Loucy (cell line): ENCODE measurements around the gene UBTFL1.
"Not testable (repeated sequence)": the region's sequence is repeated elsewhere in the genome, so short reads cannot be mapped to it uniquely, and the experiment has no call there.

Source experiments
- CTCF ChIP-seq: fragments of 200-600 bp; sonication (generic); conservative IDR thresholded peaks from 2 replicates; pipeline ENCODE4 v1.5.1; 2014; ENCODE audit warnings: mild to moderate bottlenecking, antibody characterized with exemption, low read length
- EZH2phosphoT487 ChIP-seq: fragments of 200-600 bp; IDR thresholded peaks from 2 replicates; pipeline ENCODE4 v1.6.1; 2018; ENCODE audit warnings: antibody characterized with exemption, mild to moderate bottlenecking, moderate library complexity, borderline replicate concordance

GRCh38 chr11:90095230-90095924 is 9.6 kb downstream of the UBTFL1 start:
- not testable (repeated sequence) for TF ChIP-seq CTCF, EZH2phosphoT487
